Prostate gland (tissue), 2 donors: ENCODE measurements around the gene MARS1.

ENCODE experiments used
- POLR2A ChIP-seq: fragments of 450-650 bp; IDR thresholded peaks from one replicate; pipeline ENCODE4 v1.6.1; 2016; ENCODE audit warnings: antibody characterized with exemption, mild to moderate bottlenecking
- POLR2AphosphoS5 ChIP-seq: sonication (generic); formaldehyde crosslinking; IDR thresholded peaks from one replicate; pipeline ENCODE4 v1.6.1; 2017; ENCODE audit warnings: antibody characterized with exemption
- TF ChIP-seq, protein P1 (sequence below), 4 experiments: fragments of 200-600 bp in 2 of 4; fragments of 450-650 bp in 2 of 4; sonication (generic) in 2 of 4; IDR thresholded peaks; 1 replicate in 3 of 4; 2 replicates in 1 of 4; pipeline ENCODE4 v1.5.1; 2016 to 2019; ENCODE audit warnings: antibody characterized with exemption in 4 of 4, mild to moderate bottlenecking in 2 of 4, moderate library complexity in 2 of 4

DNA sequence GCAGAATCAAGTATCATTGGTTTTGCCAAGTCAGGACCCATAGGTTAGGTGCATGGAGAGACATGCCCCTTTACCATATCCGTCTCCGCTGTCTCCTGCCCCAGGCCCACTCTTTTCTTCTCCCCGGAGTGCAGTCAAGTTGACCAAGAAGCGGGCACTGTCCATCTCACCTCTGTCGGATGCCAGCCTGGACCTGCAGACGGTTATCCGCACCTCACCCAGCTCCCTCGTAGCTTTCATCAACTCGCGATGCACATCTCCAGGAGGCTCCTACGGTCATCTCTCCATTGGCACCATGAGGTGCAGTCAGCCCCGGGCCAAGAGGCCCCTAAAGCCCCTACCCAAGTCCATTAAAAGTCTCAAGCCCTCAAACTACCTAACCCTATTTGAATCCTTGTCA is 23.3 kb upstream of the MARS1 start:
- TF ChIP-seq, protein P1, sequence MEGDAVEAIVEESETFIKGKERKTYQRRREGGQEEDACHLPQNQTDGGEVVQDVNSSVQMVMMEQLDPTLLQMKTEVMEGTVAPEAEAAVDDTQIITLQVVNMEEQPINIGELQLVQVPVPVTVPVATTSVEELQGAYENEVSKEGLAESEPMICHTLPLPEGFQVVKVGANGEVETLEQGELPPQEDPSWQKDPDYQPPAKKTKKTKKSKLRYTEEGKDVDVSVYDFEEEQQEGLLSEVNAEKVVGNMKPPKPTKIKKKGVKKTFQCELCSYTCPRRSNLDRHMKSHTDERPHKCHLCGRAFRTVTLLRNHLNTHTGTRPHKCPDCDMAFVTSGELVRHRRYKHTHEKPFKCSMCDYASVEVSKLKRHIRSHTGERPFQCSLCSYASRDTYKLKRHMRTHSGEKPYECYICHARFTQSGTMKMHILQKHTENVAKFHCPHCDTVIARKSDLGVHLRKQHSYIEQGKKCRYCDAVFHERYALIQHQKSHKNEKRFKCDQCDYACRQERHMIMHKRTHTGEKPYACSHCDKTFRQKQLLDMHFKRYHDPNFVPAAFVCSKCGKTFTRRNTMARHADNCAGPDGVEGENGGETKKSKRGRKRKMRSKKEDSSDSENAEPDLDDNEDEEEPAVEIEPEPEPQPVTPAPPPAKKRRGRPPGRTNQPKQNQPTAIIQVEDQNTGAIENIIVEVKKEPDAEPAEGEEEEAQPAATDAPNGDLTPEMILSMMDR (IDR thresholded peaks at IDR 0.05) = no peak
- TF ChIP-seq POLR2A = no peak
- TF ChIP-seq POLR2AphosphoS5 = no peak
